HepG2 (cell line): ENCODE results near the gene CCT3. TPM values are rescaled to one million over a fixed set of nuclear protein-coding genes. Genes with fewer than 3 reads are reported as not detected.

Experiments
- CHD4 ChIP-seq: fragments of 200-600 bp; sonication (generic); IDR thresholded peaks from 2 replicates; pipeline ENCODE4 v1.7.0; 2017; ENCODE audit warnings: mild to moderate bottlenecking, low read length, borderline replicate concordance
- KDM2A ChIP-seq: sonication (generic); formaldehyde crosslinking; IDR thresholded peaks from 2 replicates; pipeline ENCODE4 v1.4.0; 2020; ENCODE audit warnings: low read depth, missing genetic modification reagents, borderline replicate concordance
- KMT2A ChIP-seq: sonication (generic); formaldehyde crosslinking; IDR thresholded peaks from 2 replicates; pipeline ENCODE4 v1.4.0; 2020; ENCODE audit warnings: missing genetic modification reagents
- MIER2 ChIP-seq: IDR thresholded peaks from 2 replicates; pipeline ENCODE4 v1.6.1; 2016; ENCODE audit warnings: missing biosample characterization, missing genetic modification reagents
- POLR2AphosphoS5 ChIP-seq: IDR thresholded peaks from 2 replicates; pipeline ENCODE4 v1.6.1; 2012; ENCODE audit warnings: low read depth, low read length
- RAD21 ChIP-seq: fragments of 450-650 bp; formaldehyde crosslinking; IDR thresholded peaks from 2 replicates; pipeline ENCODE4 v1.5.0; 2020; ENCODE audit warnings: mild to moderate bottlenecking
- SAP130 ChIP-seq: IDR thresholded peaks from 2 replicates; pipeline ENCODE4 v1.6.1; 2016; ENCODE audit warnings: low read depth
- ZMYM3 ChIP-seq: sonication (generic); formaldehyde crosslinking; IDR thresholded peaks from 2 replicates; pipeline ENCODE4 v1.5.1; 2020; ENCODE audit warnings: mild to moderate bottlenecking, missing genetic modification reagents
- ZNF205 ChIP-seq: IDR thresholded peaks from 2 replicates; pipeline ENCODE4 v1.6.1; 2018; ENCODE audit warnings: missing biosample characterization, missing genetic modification reagents
- ZNF331 ChIP-seq: sonication (generic); formaldehyde crosslinking; IDR thresholded peaks from 2 replicates; pipeline ENCODE4 v1.4.0; 2020; ENCODE audit warnings: missing genetic modification reagents
- ZNF547 ChIP-seq: sonication (generic); formaldehyde crosslinking; IDR thresholded peaks from 2 replicates; pipeline ENCODE4 v1.5.1; 2020; ENCODE audit warnings: mild to moderate bottlenecking, missing genetic modification reagents
- ZNF768 ChIP-seq: sonication (generic); formaldehyde crosslinking; IDR thresholded peaks from 2 replicates; pipeline ENCODE4 v1.4.0; 2020; ENCODE audit warnings: missing genetic modification reagents
- polyA plus RNA-seq, 8 experiments: library from polyadenylated mRNA; depleted of rRNA in 3 of 8; stranded (reverse) in 7 of 8; unstranded in 1 of 8; fragments of >200 nt; fragmentation: Illumina TruSeq in 4 of 8; extraction: Trizol in 4 of 8; gene quantifications; 2 replicates each; pipeline versions ENCODE4 v1.2.1 to v1.2.3, GENCODE V29; 2011 to 2016; ENCODE audit warnings: low read depth in 4 of 8, missing spikeins in 1 of 8, mixed read lengths in 1 of 8; ENCODE audit not compliant: insufficient read depth in 1 of 8
- total RNA-seq, 5 experiments: library from RNA; depleted of rRNA; stranded (reverse); fragments of >200 nt; fragmentation: Illumina TruSeq; extraction: Trizol; gene quantifications; 2 replicates each; pipeline ENCODE4 v1.2.3, GENCODE V29; 2016; ENCODE audit warnings: low read depth in 1 of 5
- TF ChIP-seq, protein P1 (sequence below): sonication (generic); formaldehyde crosslinking; IDR thresholded peaks from 2 replicates; pipeline ENCODE4 v1.5.1; 2020; ENCODE audit warnings: mild to moderate bottlenecking, missing genetic modification reagents, borderline replicate concordance
- TF ChIP-seq, protein P2 (sequence below): sonication (generic); formaldehyde crosslinking; IDR thresholded peaks from 2 replicates; pipeline ENCODE4 v1.4.0; 2020; ENCODE audit warnings: missing genetic modification reagents, low read depth, mild to moderate bottlenecking, borderline replicate concordance
- TF ChIP-seq, protein P3 (sequence below): sonication (generic); formaldehyde crosslinking; IDR thresholded peaks from 2 replicates; pipeline ENCODE4 v1.5.0; 2020; ENCODE audit warnings: missing genetic modification reagents
- TF ChIP-seq, protein P4 (sequence below): sonication (generic); formaldehyde crosslinking; IDR thresholded peaks from 2 replicates; pipeline ENCODE4 v1.5.0; 2020; ENCODE audit warnings: mild to moderate bottlenecking, missing genetic modification reagents, borderline replicate concordance
- TF ChIP-seq, protein P5 (sequence below): sonication (generic); formaldehyde crosslinking; conservative IDR thresholded peaks from 2 replicates; pipeline ENCODE4 v1.4.0; 2020; ENCODE audit warnings: missing genetic modification reagents

Gene CCT3
- total and polyA plus RNA-seq, 2 of the 13 experiments (the other 11 are each of a cell fraction or from before 2014, with no cell fraction given) = 319 to 615 TPM

DNA sequence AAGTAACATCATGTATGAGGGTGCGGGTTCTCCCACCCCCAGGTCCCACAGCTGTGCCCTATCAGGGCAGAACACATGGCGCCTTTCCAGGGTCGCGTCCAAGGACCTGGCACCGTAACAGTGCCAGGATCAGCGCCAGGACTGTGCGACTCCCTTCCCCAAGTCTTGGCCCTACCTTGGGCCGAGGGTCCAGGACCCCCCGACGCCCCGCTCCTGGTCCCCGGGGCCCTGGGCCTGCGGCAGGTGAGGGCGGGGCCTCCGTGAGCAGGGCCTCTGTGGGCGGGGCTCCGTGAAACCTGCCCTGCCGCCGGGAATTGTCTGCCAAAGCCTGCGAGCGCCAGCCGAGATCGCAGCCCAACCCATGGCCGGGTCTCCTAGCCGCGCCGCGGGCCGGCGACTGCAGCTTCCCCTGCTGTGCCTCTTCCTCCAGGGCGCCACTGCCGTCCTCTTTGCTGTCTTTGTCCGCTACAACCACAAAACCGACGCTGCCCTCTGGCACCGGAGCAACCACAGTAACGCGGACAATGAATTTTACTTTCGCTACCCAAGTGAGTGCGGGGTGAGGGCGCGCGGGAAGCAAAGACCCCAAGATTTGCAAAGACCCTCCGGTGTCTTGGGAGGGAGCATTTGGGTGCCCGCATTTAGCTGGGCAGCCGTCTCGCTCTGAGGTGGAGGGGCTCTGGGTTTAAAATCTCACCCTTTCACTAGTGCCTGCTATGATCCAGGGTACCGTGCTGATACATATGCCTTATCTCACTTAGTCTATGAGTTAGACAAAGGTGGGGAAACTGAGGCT, 31.0 kb upstream of the CCT3 start, which contains the start of gene RHBG (continued):
- TF ChIP-seq, protein P1, sequence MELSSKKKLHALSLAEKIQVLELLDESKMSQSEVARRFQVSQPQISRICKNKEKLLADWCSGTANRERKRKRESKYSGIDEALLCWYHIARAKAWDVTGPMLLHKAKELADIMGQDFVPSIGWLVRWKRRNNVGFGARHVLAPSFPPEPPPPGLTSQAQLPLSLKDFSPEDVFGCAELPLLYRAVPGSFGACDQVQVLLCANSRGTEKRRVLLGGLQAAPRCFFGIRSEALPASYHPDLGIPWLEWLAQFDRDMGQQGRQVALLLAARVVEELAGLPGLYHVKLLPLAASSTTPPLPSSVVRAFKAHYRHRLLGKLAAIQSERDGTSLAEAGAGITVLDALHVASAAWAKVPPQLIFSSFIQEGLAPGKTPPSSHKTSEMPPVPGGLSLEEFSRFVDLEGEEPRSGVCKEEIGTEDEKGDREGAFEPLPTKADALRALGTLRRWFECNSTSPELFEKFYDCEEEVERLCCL (CRISPR knock-in tag) = peak; percentile 44; the same call in 1 of the 2 replicates
- TF ChIP-seq ZMYM3 (CRISPR knock-in tag) = peak; percentile 61
- TF ChIP-seq ZNF768 (CRISPR knock-in tag) = peak; percentile 51; the same call in 1 of the 2 replicates
- peak; percentile 42 for TF ChIP-seq KDM2A (CRISPR knock-in tag)
- no peak; the same call in 1 of the 2 replicates for TF ChIP-seq CHD4
- TF ChIP-seq, protein P2, sequence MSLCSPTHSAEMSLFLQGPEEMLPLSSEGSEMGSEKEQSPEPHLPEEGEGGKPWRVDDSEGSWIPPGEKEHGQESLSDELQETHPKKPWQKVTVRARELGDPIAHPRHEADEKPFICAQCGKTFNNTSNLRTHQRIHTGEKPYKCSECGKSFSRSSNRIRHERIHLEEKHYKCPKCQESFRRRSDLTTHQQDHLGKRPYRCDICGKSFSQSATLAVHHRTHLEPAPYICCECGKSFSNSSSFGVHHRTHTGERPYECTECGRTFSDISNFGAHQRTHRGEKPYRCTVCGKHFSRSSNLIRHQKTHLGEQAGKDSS (CRISPR knock-in tag) = peak; percentile 80; the same call in 1 of the 2 replicates
- peak; percentile 69; the same call in 1 of the 2 replicates for TF ChIP-seq ZNF205 (CRISPR knock-in tag)
- TF ChIP-seq, protein P3, sequence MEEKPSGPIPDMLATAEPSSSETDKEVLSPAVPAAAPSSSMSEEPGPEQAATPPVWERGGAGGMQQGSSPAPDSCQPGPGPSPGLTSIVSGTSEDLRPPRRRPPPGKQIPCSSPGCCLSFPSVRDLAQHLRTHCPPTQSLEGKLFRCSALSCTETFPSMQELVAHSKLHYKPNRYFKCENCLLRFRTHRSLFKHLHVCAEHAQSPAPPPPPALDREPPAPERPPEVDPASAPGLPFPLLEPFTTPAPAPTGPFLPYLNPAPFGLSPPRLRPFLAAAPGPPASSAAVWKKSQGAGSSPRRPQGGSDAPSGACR = peak; percentile 40; the same call in 1 of the 2 replicates
- peak; percentile 86 for TF ChIP-seq SAP130 (CRISPR knock-in tag)
- TF ChIP-seq, protein P4, sequence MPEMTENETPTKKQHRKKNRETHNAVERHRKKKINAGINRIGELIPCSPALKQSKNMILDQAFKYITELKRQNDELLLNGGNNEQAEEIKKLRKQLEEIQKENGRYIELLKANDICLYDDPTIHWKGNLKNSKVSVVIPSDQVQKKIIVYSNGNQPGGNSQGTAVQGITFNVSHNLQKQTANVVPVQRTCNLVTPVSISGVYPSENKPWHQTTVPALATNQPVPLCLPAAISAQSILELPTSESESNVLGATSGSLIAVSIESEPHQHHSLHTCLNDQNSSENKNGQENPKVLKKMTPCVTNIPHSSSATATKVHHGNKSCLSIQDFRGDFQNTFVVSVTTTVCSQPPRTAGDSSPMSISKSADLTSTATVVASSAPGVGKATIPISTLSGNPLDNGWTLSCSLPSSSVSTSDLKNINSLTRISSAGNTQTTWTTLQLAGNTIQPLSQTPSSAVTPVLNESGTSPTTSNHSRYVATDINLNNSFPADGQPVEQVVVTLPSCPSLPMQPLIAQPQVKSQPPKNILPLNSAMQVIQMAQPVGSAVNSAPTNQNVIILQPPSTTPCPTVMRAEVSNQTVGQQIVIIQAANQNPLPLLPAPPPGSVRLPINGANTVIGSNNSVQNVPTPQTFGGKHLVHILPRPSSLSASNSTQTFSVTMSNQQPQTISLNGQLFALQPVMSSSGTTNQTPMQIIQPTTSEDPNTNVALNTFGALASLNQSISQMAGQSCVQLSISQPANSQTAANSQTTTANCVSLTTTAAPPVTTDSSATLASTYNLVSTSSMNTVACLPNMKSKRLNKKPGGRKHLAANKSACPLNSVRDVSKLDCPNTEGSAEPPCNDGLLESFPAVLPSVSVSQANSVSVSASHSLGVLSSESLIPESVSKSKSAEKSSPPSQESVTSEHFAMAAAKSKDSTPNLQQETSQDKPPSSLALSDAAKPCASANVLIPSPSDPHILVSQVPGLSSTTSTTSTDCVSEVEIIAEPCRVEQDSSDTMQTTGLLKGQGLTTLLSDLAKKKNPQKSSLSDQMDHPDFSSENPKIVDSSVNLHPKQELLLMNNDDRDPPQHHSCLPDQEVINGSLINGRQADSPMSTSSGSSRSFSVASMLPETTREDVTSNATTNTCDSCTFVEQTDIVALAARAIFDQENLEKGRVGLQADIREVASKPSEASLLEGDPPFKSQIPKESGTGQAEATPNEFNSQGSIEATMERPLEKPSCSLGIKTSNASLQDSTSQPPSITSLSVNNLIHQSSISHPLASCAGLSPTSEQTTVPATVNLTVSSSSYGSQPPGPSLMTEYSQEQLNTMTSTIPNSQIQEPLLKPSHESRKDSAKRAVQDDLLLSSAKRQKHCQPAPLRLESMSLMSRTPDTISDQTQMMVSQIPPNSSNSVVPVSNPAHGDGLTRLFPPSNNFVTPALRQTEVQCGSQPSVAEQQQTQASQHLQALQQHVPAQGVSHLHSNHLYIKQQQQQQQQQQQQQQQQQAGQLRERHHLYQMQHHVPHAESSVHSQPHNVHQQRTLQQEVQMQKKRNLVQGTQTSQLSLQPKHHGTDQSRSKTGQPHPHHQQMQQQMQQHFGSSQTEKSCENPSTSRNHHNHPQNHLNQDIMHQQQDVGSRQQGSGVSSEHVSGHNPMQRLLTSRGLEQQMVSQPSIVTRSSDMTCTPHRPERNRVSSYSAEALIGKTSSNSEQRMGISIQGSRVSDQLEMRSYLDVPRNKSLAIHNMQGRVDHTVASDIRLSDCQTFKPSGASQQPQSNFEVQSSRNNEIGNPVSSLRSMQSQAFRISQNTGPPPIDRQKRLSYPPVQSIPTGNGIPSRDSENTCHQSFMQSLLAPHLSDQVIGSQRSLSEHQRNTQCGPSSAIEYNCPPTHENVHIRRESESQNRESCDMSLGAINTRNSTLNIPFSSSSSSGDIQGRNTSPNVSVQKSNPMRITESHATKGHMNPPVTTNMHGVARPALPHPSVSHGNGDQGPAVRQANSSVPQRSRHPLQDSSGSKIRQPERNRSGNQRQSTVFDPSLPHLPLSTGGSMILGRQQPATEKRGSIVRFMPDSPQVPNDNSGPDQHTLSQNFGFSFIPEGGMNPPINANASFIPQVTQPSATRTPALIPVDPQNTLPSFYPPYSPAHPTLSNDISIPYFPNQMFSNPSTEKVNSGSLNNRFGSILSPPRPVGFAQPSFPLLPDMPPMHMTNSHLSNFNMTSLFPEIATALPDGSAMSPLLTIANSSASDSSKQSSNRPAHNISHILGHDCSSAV (CRISPR knock-in tag) = no peak
- 0 out of 2 replicates have a peak, but pooled peaks have one; percentile 47 for TF ChIP-seq ZNF547 (CRISPR knock-in tag)
- TF ChIP-seq MIER2 (CRISPR knock-in tag) = no peak
- peak; percentile 52; the same call in 1 of the 2 replicates for TF ChIP-seq KMT2A (CRISPR knock-in tag)
- no peak for TF ChIP-seq RAD21 (CRISPR knock-in tag)
- TF ChIP-seq POLR2AphosphoS5 = peak; percentile 95
- TF ChIP-seq, protein P5, sequence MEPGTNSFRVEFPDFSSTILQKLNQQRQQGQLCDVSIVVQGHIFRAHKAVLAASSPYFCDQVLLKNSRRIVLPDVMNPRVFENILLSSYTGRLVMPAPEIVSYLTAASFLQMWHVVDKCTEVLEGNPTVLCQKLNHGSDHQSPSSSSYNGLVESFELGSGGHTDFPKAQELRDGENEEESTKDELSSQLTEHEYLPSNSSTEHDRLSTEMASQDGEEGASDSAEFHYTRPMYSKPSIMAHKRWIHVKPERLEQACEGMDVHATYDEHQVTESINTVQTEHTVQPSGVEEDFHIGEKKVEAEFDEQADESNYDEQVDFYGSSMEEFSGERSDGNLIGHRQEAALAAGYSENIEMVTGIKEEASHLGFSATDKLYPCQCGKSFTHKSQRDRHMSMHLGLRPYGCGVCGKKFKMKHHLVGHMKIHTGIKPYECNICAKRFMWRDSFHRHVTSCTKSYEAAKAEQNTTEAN = 0 out of 2 replicates have a peak, but pooled peaks have one; percentile 46
- peak; percentile 63 for TF ChIP-seq ZNF331 (CRISPR knock-in tag)
